B cell (primary cell): ENCODE data around the gene KAT7. TPM values are rescaled to one million over a fixed set of nuclear protein-coding genes. Genes with fewer than 3 reads are reported as not detected.

Experiments used
- ATAC-seq: fragments of 200-7000 bp; cut with Tn5 transposase; one replicate; pipeline ENCODE4 v1.10.0; 2021; ENCODE audit warnings: low read depth, mild to moderate bottlenecking, moderate number of reproducible peaks, moderate library complexity
- CTCF ChIA-PET: fragments of 350-600 bp; sonication (Branson Sonifier 250); formaldehyde crosslinking; loops from one replicate; lab custom pipeline; 2021; ENCODE audit warnings: antibody characterized with exemption, inconsistent platforms; lab: Charles Lee
- POLR2A ChIA-PET: fragments of 350-600 bp; sonication (Branson Sonifier 250); formaldehyde crosslinking; loops from one replicate; lab custom pipeline; 2021; ENCODE audit warnings: antibody characterized with exemption; lab: Charles Lee
- DNase-seq: peaks from one replicate; pipeline ENCODE4 v3.0.0; 2013
- H2AFZ ChIP-seq: 2 replicates; pipeline ENCODE4 v1.6.1; 2012; ENCODE audit warnings: mild to moderate bottlenecking, low read depth, low read length; ENCODE audit not compliant: insufficient read depth, poor library complexity, severe bottlenecking
- H3K27ac ChIP-seq, 2 donors: 1 replicate in 1 of 2; 2 replicates in 1 of 2; pipeline ENCODE4 v1.5.1; 2012 to 2013; ENCODE audit warnings: low read length in 2 of 2, mild to moderate bottlenecking in 2 of 2, moderate library complexity in 1 of 2
- H3K27me3 ChIP-seq, 4 experiments: fragments of 200-600 bp in 1 of 4; sonication (generic) in 1 of 4; replicated peaks in 1 of 4; 1 replicate in 2 of 4; 2 replicates in 2 of 4; pipeline versions ENCODE4 v1.6.1 to v1.7.0; 2013 to 2016; ENCODE audit warnings: low read length in 3 of 4, mild to moderate bottlenecking in 2 of 4, mixed read lengths in 1 of 4, moderate library complexity in 1 of 4; ENCODE audit not compliant: insufficient read depth in 4 of 4, control insufficient read depth in 3 of 4; ENCODE audit errors: control extremely low read depth in 1 of 4
- H3K36me3 ChIP-seq, 2 experiments: replicated peaks in 1 of 2; 1 replicate in 1 of 2; 2 replicates in 1 of 2; pipeline versions ENCODE4 v1.6.1 to v1.7.1; 2013; ENCODE audit warnings: low read length in 1 of 2; ENCODE audit not compliant: insufficient read depth in 2 of 2, control insufficient read depth in 1 of 2; ENCODE audit errors: control extremely low read depth in 1 of 2, extremely low read depth in 1 of 2
- H3K4me1 ChIP-seq, 2 donors: fragments of 200-600 bp in 1 of 2; sonication (generic) in 1 of 2; 1 replicate in 1 of 2; 2 replicates in 1 of 2; pipeline versions ENCODE4 v1.5.1 to v1.6.1; 2013 to 2017; ENCODE audit warnings: low read length in 2 of 2; ENCODE audit not compliant: control insufficient read depth in 2 of 2, insufficient read depth in 2 of 2
- H3K4me2 ChIP-seq: replicated peaks from 2 replicates; pipeline ENCODE3; 2012; ENCODE audit warnings: mild to moderate bottlenecking, low read depth, low read length; ENCODE audit not compliant: poor library complexity, severe bottlenecking
- H3K4me3 ChIP-seq, 5 experiments: fragments of 200-600 bp in 1 of 5; sonication (generic) in 1 of 5; 1 replicate in 3 of 5; 2 replicates in 2 of 5; pipeline versions ENCODE4 v1.5.1 to v1.7.0; 2011 to 2016; ENCODE audit warnings: low read length in 4 of 5, mild to moderate bottlenecking in 4 of 5, low read depth in 2 of 5, control low read depth in 1 of 5, moderate library complexity in 1 of 5; ENCODE audit not compliant: insufficient read depth in 1 of 5; ENCODE audit errors: control extremely low read depth in 1 of 5, extremely low read depth in 1 of 5
- H3K79me2 ChIP-seq: fragments of 200-600 bp; sonication (generic); one replicate; pipeline ENCODE4 v1.6.0; 2016; ENCODE audit warnings: low read length; ENCODE audit not compliant: control insufficient read depth, insufficient read depth
- H3K9ac ChIP-seq: fragments of 200-600 bp; sonication (generic); 2 replicates; pipeline ENCODE4 v1.6.1; 2017; ENCODE audit warnings: mild to moderate bottlenecking, low read length, moderate library complexity
- H3K9me3 ChIP-seq, 3 donors: one replicate each; pipeline versions ENCODE4 v1.6.1 to v1.7.1; 2013; ENCODE audit warnings: low read length in 2 of 3; ENCODE audit not compliant: control insufficient read depth in 2 of 3, insufficient read depth in 1 of 3; ENCODE audit errors: control extremely low read depth in 1 of 3
- H4K20me1 ChIP-seq: 2 replicates; pipeline ENCODE4 v1.6.0; 2012; ENCODE audit warnings: mild to moderate bottlenecking, low read length; ENCODE audit not compliant: insufficient read depth, control insufficient read depth, poor library complexity, severe bottlenecking
- H3K27ac Mint-ChIP-seq: one replicate; pipeline ENCODE4 v1.8.0; 2021; ENCODE audit warnings: mixed read lengths
- H3K27me3 Mint-ChIP-seq: one replicate; pipeline ENCODE4 v1.8.0; 2021; ENCODE audit warnings: mixed read lengths
- H3K4me1 Mint-ChIP-seq: one replicate; pipeline ENCODE4 v1.8.0; 2021; ENCODE audit warnings: mixed read lengths
- H3K4me3 Mint-ChIP-seq: one replicate; pipeline ENCODE4 v1.8.0; 2021; ENCODE audit warnings: mixed read lengths
- H3K9me3 Mint-ChIP-seq: one replicate; pipeline ENCODE4 v1.8.0; 2022; ENCODE audit warnings: mixed read lengths; ENCODE audit not compliant: insufficient read depth
- EZH2 ChIP-seq: IDR thresholded peaks from 2 replicates; pipeline ENCODE4 v1.6.1; 2012; ENCODE audit warnings: borderline replicate concordance, low read depth, mild to moderate bottlenecking, moderate library complexity, low read length; ENCODE audit not compliant: insufficient read depth, poor library complexity, severe bottlenecking
- WGBS: methylation state at CpG from one replicate; pipeline ENCODE4 v1.1.5; 2013; ENCODE audit warnings: missing lambda C conversion rate; ENCODE audit not compliant: insufficient coverage; 5-methylcytosine and 5-hydroxymethylcytosine counted together
- intact Hi-C: fragments of 100-400 bp; cut with micrococcal nuclease; formaldehyde crosslinking; loops from one replicate; pipeline ENCODE4 v1.10.0; 2022
- polyA plus RNA-seq: library from polyadenylated mRNA; depleted of rRNA; stranded (reverse); fragments of >200 nt; gene quantifications from 2 replicates; pipeline ENCODE4 v1.2.3, GENCODE V29; 2012
- total RNA-seq, 2 donors: library from RNA; stranded (reverse); fragments of 120-200 nt in 1 of 2; gene quantifications; 1 replicate in 1 of 2; 2 replicates in 1 of 2; pipeline versions ENCODE4 v1.2.3 to v1.2.4, GENCODE V29; 2013 to 2022
- TF ChIP-seq, protein P1 (sequence below): fragments of 200-600 bp; IDR thresholded peaks from one replicate; pipeline ENCODE4 v1.8.0; 2022; ENCODE audit warnings: antibody characterized with exemption, mild to moderate bottlenecking

The KAT7 gene
- total and polyA plus RNA-seq, 2 donors (not counting 1 experiment from before 2014, with no cell fraction given): 16.7 to 124 TPM

DNA sequence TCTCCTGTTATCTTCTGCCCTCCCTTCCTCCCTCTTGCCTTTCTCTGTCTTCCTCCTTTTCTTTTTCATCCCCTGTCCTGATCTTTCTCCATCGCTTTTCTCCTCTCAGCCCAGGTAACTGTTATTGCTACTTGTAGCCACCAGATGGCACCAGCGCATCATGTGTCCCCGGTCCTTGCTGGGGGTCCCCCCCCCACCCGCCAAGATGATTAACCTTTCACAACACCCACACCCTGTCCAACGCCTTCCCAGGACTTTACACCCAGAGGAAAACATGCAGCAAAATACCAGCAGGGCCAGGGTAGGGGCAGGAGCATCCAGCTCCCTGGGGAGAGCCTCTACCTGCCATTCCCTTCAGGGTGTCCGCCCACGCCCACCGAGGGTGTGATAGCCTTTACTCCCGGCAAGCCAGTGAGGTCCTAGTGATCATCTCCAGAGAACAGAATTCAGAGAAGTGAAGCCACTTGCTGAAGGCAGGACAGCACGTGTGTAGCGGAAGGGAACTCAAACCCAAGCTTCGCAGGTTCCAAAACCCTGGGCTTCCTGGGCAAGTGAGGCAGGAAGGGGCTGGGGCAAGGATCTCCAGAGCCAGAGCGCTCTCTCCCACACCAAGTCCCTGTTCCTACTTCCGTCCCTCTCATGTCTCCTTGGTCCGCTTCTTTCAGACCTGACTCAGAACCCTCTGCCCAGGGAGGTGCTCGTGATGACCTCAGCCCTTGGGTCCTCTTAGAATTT is 72.8 kb downstream of the KAT7 start:
- DNase-seq (peak; percentile 78), ATAC-seq (peak; percentile 76)
- Mint-ChIP-seq H3K27me3 (peaks cover 34% of the 10 kb centered on the region), H3K27ac (no peak overlapping the region), H3K4me3 (no peak overlapping the region), H3K4me1 (peaks cover 3% of the 10 kb centered on the region), H3K9me3 (no peaks in the 10 kb centered on the region)
- no peak overlapping the region for H3K9ac ChIP-seq
- H2AFZ ChIP-seq: no peak overlapping the region
- H3K4me2 ChIP-seq: no peak overlapping the region
- no peak overlapping the region for H3K27ac ChIP-seq
- CTCF ChIA-PET: interaction anchor here (1.0 to 8.3 kb wide), 8 partner anchors 11 to 435 kb away, joined by 3 to 186 read pairs (median 4); partner anchors contain the start of gene DLX3
- no peaks in the 10 kb centered on the region for H3K79me2 ChIP-seq
- no peak overlapping the region for H3K4me3 ChIP-seq
- no peaks in the 10 kb centered on the region for H3K36me3 ChIP-seq
- 36% methylated on average over 11 of the region's 16 CpGs for WGBS
- intact Hi-C loops: loop anchor here (1.0 to 10.0 kb wide), 4 partner anchors 19 to 433 kb away; no protein-coding TSS in a partner anchor
- no peaks in the 10 kb centered on the region for H4K20me1 ChIP-seq
- POLR2A ChIA-PET: no interaction called here
- H3K9me3 ChIP-seq: peaks cover 0 to 2% (median 0%) of the 10 kb centered on the region in 3 donors
- H3K27me3 ChIP-seq: peaks cover 0 to 31% (median 3%) of the 10 kb centered on the region in 4 experiments
- H3K4me1 ChIP-seq: no peaks in the 10 kb centered on the region
- no peak for TF ChIP-seq EZH2
- TF ChIP-seq, protein P1, sequence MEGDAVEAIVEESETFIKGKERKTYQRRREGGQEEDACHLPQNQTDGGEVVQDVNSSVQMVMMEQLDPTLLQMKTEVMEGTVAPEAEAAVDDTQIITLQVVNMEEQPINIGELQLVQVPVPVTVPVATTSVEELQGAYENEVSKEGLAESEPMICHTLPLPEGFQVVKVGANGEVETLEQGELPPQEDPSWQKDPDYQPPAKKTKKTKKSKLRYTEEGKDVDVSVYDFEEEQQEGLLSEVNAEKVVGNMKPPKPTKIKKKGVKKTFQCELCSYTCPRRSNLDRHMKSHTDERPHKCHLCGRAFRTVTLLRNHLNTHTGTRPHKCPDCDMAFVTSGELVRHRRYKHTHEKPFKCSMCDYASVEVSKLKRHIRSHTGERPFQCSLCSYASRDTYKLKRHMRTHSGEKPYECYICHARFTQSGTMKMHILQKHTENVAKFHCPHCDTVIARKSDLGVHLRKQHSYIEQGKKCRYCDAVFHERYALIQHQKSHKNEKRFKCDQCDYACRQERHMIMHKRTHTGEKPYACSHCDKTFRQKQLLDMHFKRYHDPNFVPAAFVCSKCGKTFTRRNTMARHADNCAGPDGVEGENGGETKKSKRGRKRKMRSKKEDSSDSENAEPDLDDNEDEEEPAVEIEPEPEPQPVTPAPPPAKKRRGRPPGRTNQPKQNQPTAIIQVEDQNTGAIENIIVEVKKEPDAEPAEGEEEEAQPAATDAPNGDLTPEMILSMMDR: peak; percentile 93

DNA sequence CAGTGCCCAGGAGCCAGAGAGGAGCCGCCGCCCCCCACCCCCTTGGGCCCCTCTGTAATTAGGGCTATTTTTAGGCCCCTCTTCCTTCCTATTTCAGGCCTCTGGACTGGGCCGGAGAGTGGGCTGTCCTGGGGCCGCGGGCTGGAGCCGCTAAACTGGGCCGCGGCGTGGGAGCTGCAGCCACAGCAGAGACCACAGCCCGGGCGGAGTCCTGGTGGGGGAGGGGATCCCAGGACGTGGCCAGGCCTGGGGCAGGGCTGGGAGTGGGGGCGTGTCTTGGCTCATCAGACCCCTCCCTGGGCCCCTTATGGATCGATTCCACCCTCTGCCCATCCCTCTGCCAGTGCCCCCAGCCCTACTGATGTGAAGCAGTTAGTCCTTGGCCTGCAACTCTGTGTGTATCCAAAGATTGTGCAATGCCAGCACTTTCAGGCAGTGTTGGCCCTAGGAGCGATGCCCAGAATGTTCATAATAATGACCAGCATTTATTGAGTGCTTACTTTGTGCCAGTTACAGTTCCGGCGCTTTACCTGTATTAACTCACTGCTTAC is 74.4 kb downstream of the KAT7 start:
- Mint-ChIP-seq H3K9me3 (no peaks in the 10 kb centered on the region), H3K4me3 (no peak overlapping the region), H3K27ac (no peak overlapping the region), H3K4me1 (peaks cover 3% of the 10 kb centered on the region), H3K27me3 (peaks cover 39% of the 10 kb centered on the region)
- H4K20me1 ChIP-seq: no peaks in the 10 kb centered on the region
- ChIA-PET POLR2A (interaction anchor here (0.7 kb wide), 1 partner anchor 12 kb away, joined by 8 read pairs; no protein-coding TSS in a partner anchor), CTCF (interaction anchor here (1.6 to 8.3 kb wide), 2 partner anchors 114 to 134 kb away, joined by 3 to 186 read pairs; partner anchors contain the start of gene DLX3)
- 53% methylated on average over 14 of the region's 17 CpGs for WGBS
- peaks cover 0 to 2% (median 0%) of the 10 kb centered on the region in 3 donors for H3K9me3 ChIP-seq
- no peaks in the 10 kb centered on the region for H3K36me3 ChIP-seq
- no peak for DNase-seq
- ATAC-seq: no peak
- TF ChIP-seq EZH2: no peak
- TF ChIP-seq, protein P1: no peak
- H3K4me2 ChIP-seq: no peak overlapping the region
- no peak overlapping the region for H3K4me3 ChIP-seq
- no peak overlapping the region for H3K9ac ChIP-seq
- H3K79me2 ChIP-seq: no peaks in the 10 kb centered on the region
- intact Hi-C loops: loop anchor here (10.0 kb wide), 1 partner anchor 432 kb away; no protein-coding TSS in a partner anchor
- H3K27ac ChIP-seq: no peak overlapping the region
- H3K4me1 ChIP-seq: no peaks in the 10 kb centered on the region
- H3K27me3 ChIP-seq: peaks cover 0 to 31% (median 3%) of the 10 kb centered on the region in 4 experiments
- H2AFZ ChIP-seq: no peak overlapping the region
